ENCODE results near the gene MTCL1.

MTCL1 gene

GRCh38 chr18:8863427-8863826, 158.1 kb downstream of the MTCL1 start:
- TF ChIP-seq REST (IDR thresholded peaks at IDR 0.05; ENCODE audit: insufficient read depth in 1 of 2, low read depth in 2 of 2, low read length in 2 of 2): no peak
- TF ChIP-seq FOXP2 (optimal IDR thresholded peaks at IDR 0.05; ENCODE audit: borderline replicate concordance, extremely low read depth, extremely low read length, insufficient read depth): no peak
- TF ChIP-seq TAF1 (IDR thresholded peaks at IDR 0.05; ENCODE audit: borderline replicate concordance, insufficient read depth, low read length): no peak
- no peak for TF ChIP-seq SIN3A (IDR thresholded peaks at IDR 0.05; ENCODE audit: borderline replicate concordance, insufficient read depth, low read length)
- no peak for TF ChIP-seq POLR2AphosphoS5 (IDR thresholded peaks at IDR 0.05; ENCODE audit: low read depth, low read length)

GRCh38 chr18:8865934-8866333, 160.6 kb downstream of the MTCL1 start:
- TF ChIP-seq POLR2AphosphoS5 (IDR thresholded peaks at IDR 0.05; ENCODE audit: low read depth, low read length) (no peak), REST (IDR thresholded peaks at IDR 0.05; ENCODE audit: insufficient read depth in 1 of 2, low read depth in 2 of 2, low read length in 2 of 2) (no peak), SIN3A (IDR thresholded peaks at IDR 0.05; ENCODE audit: borderline replicate concordance, insufficient read depth, low read length) (no peak), FOXP2 (optimal IDR thresholded peaks at IDR 0.05; ENCODE audit: borderline replicate concordance, extremely low read depth, extremely low read length, insufficient read depth) (no peak), TAF1 (IDR thresholded peaks at IDR 0.05; ENCODE audit: borderline replicate concordance, insufficient read depth, low read length) (no peak)

GRCh38 chr18:8866679-8867078, 161.3 kb downstream of the MTCL1 start:
- TF ChIP-seq FOXP2 (optimal IDR thresholded peaks at IDR 0.05; ENCODE audit: borderline replicate concordance, extremely low read depth, extremely low read length, insufficient read depth) (no peak), REST (IDR thresholded peaks at IDR 0.05; ENCODE audit: insufficient read depth in 1 of 2, low read depth in 2 of 2, low read length in 2 of 2) (no peak), SIN3A (IDR thresholded peaks at IDR 0.05; ENCODE audit: borderline replicate concordance, insufficient read depth, low read length) (no peak), POLR2AphosphoS5 (IDR thresholded peaks at IDR 0.05; ENCODE audit: low read depth, low read length) (no peak), TAF1 (IDR thresholded peaks at IDR 0.05; ENCODE audit: borderline replicate concordance, insufficient read depth, low read length) (no peak)

- TF ChIP-seq FOXP2 (optimal IDR thresholded peaks at IDR 0.05; ENCODE audit: borderline replicate concordance, extremely low read depth, extremely low read length, insufficient read depth) (no peak), SIN3A (IDR thresholded peaks at IDR 0.05; ENCODE audit: borderline replicate concordance, insufficient read depth, low read length) (no peak), TAF1 (IDR thresholded peaks at IDR 0.05; ENCODE audit: borderline replicate concordance, insufficient read depth, low read length) (no peak), POLR2AphosphoS5 (IDR thresholded peaks at IDR 0.05; ENCODE audit: low read depth, low read length) (no peak), REST (IDR thresholded peaks at IDR 0.05; ENCODE audit: insufficient read depth in 1 of 2, low read depth in 2 of 2, low read length in 2 of 2) (no peak)
Measured at GRCh38 chr18:8868276-8868675, 162.9 kb downstream of the MTCL1 start.

All from PFSK-1 (cell line).